Neural cell (in vitro differentiated cells): ENCODE results near the gene PCNX1.

ENCODE experiments used
- CTCF ChIP-seq: fragments of 450-650 bp; IDR thresholded peaks from 2 replicates; pipeline ENCODE4 v1.5.1; 2014; ENCODE audit warnings: antibody characterized with exemption, mild to moderate bottlenecking, moderate library complexity; ENCODE audit not compliant: poor library complexity, severe bottlenecking
- POLR2AphosphoS5 ChIP-seq: IDR thresholded peaks from 2 replicates; pipeline ENCODE4 v1.6.1; 2012

GRCh38 chr14:71070169-71070568 is 162.9 kb downstream of the PCNX1 start:
- TF ChIP-seq CTCF (no peak), POLR2AphosphoS5 (no peak)
